ENCODE results near the gene LSMEM2.
"Not testable (repeated sequence)": the region's sequence is repeated elsewhere in the genome, so short reads cannot be mapped to it uniquely, and the experiment has no call there.

LSMEM2 gene

DNA sequence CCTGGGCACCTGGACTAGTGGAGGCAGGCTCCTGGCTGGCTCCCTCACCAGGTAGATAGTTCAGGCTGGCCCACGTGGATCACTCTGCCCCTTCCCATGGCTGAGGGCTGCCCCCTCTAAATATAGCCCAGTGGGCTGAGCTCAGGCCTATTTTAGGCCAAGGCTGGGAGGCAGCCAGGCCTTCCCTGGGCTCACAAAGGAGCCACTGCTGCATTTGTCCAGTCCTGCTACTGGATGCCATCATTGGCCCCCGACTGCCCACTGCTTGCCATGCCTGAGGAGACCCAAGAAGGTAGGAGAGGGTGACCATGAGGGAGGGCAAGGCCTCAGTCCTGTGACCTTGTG is at the start of gene LSMEM2:
Gene LSMEM2 (plus strand): TSS at position 208 of the 345 bp plus-strand sequence. CDS start 27 bp downstream, at position 235.
- DNase-seq (ENCODE audit: low read depth) = no peak

DNA sequence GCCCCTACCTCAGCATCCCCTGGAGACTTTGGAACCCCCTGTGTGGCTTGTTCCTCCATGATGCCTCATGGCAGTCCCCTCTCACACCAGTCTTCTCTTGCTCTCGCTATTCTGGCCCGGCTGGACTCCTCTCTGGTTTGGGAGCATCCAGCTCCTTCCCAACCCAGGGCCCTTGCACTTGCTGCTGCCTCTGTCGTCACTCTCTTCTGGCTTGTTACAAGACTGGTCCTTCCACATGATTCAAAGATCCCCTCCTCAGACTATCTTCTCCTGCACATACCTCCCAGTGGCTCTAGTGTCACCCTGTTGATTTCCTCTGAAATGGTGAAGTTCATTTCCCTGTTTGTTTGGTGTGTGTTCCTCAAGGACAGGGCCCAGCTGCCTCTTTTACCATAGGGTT is 49.4 kb upstream of the LSMEM2 start:
- DNase-seq (ENCODE audit: low read depth) = no peak

- no peak for DNase-seq (ENCODE audit: low read depth)
These were observed 48.6 kb upstream of the LSMEM2 start for GRCh38 chr3:50230104-50230793.

- no peak for DNase-seq (ENCODE audit: low read depth)
These were observed 48.1 kb upstream of the LSMEM2 start for GRCh38 chr3:50230794-50231125.

- DNase-seq (ENCODE audit: low read depth) = no peak
These were observed 47.3 kb upstream of the LSMEM2 start for GRCh38 chr3:50231581-50231980.

DNA sequence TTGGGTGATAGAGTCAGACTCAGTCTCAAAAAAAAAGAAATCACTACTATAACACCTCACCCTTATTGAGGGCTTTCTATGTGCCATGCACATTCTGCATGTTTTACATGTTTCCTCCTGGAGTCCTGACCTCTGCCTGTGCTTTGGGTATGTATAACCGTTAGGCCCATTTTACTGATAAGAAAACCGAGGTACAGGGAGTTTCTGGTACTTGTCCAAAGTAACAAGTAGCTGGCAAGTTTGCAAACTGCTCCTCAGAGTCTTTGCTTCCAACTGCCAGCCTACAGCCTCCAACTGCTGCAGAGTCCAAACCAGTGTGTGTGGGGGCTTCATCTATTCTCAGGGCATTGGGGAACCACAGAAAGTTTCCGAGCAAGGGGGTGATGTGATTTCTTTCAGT is 46.6 kb upstream of the LSMEM2 start:
- no peak for DNase-seq (ENCODE audit: low read depth)

GRCh38 chr3:50233176-50233575 is 45.7 kb upstream of the LSMEM2 start:
- DNase-seq (ENCODE audit: low read depth) = no peak

DNA sequence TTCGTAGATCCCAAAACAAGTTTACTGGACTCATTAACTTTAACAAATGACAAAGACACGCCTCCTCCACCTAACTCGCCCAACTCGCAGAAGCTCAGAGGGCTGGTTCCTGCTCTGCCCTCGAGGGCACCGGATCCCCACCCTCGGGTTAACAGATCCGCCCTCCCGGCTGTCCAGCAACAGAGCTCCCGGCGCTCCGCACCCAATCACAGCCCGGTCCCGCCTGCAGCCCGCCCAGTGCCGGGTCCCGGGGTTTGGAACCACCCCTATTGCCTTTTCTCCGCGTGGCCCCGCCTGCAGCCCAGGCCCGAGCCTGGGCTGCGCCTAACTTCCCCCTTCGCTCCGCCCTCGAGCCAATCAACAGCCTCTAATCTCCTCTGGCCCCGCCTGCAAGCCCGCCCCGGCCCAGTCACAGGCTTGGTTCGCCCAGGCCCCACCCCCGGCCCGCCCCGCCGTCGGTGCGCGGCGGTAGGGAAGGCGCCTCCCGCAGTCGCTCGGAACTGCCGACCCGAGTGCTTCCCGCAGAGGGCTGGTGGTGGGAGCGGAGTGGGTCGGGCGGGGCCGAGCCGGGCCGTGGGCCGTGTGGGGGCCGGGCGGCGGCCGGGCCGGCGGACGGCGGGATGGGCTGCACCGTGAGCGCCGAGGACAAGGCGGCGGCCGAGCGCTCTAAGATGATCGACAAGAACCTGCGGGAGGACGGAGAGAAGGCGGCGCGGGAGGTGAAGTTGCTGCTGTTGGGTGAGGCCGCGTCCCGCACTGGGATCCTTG is 43.0 kb upstream of the LSMEM2 start, which contains the start of gene GNAI2:
Gene GNAI2 (plus strand): TSS at position 489 of the 768 bp plus-strand sequence. CDS start 132 bp downstream, at position 621.
- peak; percentile 98 for DNase-seq (ENCODE audit: low read depth)

- no peak for DNase-seq (ENCODE audit: low read depth)
These were observed 42.3 kb upstream of the LSMEM2 start for GRCh38 chr3:50236484-50237132.

- DNase-seq (ENCODE audit: low read depth) = no peak
These were observed 41.7 kb upstream of the LSMEM2 start for GRCh38 chr3:50237133-50237651.

- DNase-seq (ENCODE audit: low read depth) = peak; percentile 78
These were observed 40.9 kb upstream of the LSMEM2 start for GRCh38 chr3:50237754-50238548.

DNA sequence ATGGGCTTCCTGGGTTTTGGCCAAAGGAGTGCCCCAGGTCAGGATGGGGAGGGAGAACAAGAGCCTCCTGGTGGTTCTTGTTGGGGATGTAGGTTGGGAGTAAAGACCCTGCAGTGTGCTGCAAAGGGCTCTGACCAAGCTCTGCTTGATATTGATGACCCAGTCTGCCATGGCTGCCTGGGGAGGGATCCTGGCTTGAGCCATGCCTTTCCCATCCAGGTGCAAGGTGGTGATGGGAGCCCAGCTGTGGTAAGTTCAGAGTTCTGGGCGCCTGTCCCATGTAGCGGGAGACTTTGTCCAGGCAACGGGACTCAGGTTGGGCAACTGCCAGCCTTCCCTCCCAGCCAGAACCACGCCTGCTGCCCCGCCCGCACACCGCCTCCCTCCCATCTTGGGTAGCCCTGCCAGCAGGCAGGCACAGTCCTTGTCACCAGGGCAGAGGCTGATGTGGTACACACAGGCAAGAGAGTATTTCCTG is 40.3 kb upstream of the LSMEM2 start:
- DNase-seq (ENCODE audit: low read depth) = no peak

GRCh38 chr3:50239649-50240048 is 39.2 kb upstream of the LSMEM2 start:
- DNase-seq (ENCODE audit: low read depth) = no peak

GRCh38 chr3:50241163-50241562 is 37.7 kb upstream of the LSMEM2 start:
- no peak for DNase-seq (ENCODE audit: low read depth)

GRCh38 chr3:50241713-50242380 is 37.0 kb upstream of the LSMEM2 start:
- DNase-seq (ENCODE audit: low read depth) = no peak

DNA sequence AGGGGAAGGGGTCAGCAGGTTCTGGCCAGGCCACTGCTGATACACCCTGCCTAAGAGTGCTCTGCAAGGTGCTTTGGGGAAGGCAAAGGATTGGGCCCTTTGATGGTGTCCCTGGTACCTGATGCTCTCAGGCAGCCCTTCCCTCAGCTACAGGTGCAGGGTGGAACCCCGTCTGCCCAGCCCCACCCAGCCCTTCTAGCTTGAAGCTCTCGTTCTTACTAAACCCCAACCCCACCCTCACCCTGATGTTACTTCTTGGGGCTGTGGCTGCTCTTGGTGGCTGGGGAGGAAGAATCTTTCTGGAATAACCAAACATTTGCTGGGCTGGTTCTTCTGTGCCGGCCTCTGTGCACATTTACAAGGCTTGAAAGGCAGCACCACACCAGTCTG is 36.5 kb upstream of the LSMEM2 start:
- no peak for DNase-seq (ENCODE audit: low read depth)

GRCh38 chr3:50242851-50243542 is 35.9 kb upstream of the LSMEM2 start:
- DNase-seq (ENCODE audit: low read depth) = peak; percentile 43

DNA sequence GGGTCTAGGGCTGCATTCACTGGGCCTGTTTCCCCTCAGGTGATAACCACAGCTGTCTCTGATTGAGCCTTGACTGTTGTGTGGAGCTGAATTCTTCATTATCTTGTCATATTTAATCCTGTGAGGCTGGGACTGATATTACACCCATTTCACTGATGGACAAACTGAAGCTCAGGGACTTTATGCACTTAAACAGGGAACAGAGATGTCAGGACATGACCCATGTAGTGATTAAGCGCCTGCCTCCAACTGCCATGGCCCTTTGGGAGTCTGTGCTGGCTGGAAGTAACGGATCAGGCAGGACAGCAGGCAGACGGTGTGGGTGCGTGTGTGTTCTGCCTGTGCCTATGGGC is 35.4 kb upstream of the LSMEM2 start:
- no peak for DNase-seq (ENCODE audit: low read depth)

DNA sequence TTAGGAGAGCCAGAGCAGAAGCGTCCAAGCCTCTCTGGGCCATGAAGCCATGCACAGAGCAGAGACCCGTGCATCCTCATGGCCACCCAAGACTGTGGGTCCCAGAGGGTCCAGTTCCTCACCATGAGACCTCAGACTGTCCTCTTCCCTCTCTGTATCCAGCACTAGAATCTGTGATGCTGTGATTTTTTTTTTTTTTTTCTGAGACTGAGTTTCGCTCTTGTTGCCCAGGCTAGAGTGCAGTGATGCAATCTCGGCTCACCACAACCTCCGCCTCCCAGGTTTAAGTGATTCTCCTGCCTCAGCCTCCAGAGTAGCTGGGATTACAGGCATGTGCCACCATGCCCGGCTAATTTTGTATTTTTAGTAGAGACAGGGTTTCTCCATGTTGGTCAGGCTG is 34.1 kb upstream of the LSMEM2 start:
- not testable (repeated sequence) for DNase-seq (ENCODE audit: low read depth)

DNA sequence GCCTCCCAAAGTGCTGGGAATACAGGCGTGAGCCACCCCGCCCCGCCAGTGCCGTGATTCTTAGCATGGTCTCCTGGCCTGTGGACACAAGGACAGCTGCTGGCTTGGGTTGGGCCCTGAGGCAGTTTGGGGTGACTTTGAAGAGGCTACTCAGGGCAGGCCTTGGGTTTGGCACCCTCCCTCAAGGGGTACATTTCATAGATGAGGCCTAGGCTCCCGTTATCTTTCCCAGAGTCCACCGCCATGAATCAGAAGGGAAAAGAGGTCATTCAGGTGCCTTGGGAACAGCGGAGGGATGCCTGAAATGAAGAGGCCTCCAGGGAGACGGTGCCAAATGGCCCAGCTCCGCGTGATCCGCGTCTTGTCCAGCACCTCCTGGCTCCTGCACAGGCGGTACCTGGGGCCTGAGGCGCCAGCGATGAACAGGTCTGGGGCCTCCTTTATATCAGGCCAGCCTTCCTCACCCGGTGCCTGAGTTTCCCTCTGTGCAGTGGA is 33.6 kb upstream of the LSMEM2 start:
- no peak for DNase-seq (ENCODE audit: low read depth)

Measured in T-helper 22 cell (primary cell).